GM21737 (cell line): ENCODE results near the gene DNAJB8.

Source experiments
- ATAC-seq: cut with Tn5 transposase; IDR thresholded peaks from one replicate; pipeline ENCODE4 v1.9.1; 2021; ENCODE audit warnings: mild to moderate bottlenecking, moderate library complexity; ENCODE audit not compliant: unreplicated experiment

Gene DNAJB8

GRCh38 chr3:128483657-128484403 lies 17.1 kb upstream of the DNAJB8 start:
- no peak for ATAC-seq

GRCh38 chr3:128482666-128483656 lies 16.3 kb upstream of the DNAJB8 start:
- no peak for ATAC-seq

DNA sequence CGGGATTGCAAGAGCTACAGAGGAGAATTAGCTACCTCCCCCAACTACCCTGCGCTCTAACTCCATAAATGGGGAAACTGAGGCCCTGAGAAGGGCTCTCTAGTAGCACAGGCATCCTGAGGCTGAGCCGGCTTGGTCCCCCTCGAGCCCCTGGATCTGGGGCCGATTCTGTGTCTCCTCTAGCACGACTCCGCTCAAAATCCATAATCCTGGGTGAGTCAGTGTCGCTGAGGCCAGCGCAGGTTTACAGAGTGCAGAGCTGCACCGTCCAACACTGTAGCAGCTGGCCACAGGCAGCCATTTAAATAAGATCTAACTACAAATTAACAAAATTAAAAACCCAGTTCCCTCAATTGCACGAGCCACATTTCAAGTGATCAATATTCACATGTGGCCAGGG lies 15.5 kb upstream of the DNAJB8 start:
- no peak for ATAC-seq

DNA sequence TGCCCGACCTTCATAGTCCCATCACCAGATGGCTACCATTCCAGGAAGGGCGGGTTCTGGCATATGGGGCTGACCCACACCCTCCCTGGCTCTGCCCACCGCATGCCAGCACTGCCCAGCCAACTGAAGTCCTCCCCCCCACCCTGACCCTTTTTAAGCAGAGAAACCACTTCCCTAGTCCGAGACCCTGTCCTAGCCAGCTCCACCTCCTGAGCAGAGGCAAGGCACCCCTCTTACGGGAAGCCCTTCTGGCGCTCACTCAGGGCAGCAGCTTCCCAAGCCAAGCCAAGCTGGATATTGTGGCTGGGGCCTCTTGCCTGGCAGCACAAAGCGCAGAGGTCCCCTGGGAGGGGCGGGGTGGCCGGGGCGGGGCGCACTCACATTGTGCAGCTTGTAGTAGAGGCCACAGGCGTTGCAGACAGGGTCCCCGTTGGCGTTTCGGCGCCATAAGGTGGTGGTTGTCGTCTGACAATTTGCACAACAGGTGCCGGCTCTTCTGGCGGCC lies 14.8 kb upstream of the DNAJB8 start:
- no peak for ATAC-seq

- ATAC-seq, result no peak
These were observed 14.2 kb upstream of the DNAJB8 start for GRCh38 chr3:128480717-128481437.

GRCh38 chr3:128480278-128480677 lies 13.6 kb upstream of the DNAJB8 start:
- no peak for ATAC-seq

DNA sequence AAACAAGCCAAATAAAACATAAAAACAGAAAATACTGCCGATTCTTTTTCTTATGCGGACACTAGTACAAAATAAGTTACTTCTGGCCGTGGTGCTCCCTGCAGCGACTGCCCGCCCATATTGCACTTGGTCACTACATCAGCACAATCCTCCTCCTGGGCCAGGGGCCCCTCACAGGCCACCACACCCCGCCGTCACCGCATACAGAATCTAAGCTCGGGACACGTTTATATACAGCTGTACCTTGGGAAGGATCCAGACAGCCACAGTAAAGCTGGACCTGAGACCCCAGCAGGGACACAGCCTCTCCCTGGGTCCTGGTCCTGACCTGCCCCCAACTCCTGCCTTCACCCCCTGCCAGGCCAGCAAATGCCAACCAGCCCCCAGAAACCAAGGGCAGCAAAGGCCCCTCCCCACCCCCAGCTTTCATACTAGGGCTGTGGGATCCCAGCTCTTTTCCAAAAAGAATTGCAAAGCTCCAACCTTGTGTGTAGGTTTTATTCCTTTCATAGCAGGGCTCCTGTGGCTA lies 12.9 kb upstream of the DNAJB8 start:
- no peak for ATAC-seq

DNA sequence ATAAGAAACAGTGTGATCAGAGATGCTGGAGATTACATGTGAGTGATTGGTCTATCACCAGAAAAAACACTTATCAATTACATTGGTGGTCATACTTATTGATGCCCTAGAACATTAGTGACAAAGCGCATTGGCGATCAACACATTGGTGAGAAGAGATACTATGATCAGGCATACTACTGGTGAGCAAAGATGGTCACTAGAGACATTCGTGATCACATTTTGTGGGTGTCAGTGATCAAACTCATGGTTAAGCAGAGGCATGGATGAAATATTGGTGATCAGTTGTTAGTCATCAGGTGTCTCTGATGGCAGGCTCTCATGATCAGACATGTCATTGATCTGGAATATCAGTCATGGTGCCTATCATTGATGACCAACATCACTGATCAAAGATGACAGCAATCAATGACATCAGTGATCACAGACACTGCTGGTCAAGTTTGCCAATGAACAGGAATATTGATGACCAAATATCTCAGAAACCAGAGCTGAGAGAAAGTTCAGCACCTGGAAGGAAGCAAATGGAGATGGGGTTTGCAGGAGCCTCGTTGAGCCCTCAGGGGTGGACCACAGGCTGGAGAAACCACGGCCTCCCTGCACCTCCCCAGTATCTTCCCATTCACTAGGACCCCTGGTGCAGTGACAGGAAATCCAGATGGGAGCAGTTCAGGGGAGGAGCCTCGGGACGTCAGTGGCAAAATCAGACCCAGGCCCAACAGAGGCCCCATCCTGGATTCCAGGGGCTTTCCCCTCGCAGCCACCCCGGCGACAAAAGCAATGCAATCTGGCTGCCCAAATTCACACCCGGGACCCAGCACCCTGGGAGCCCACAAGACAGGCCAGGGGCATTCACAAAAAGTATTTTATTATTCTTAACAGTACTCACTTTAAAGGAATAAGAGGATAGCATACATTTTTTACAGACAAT lies 12.2 kb upstream of the DNAJB8 start:
- no peak for ATAC-seq

GRCh38 chr3:128476659-128477058 lies 10.0 kb upstream of the DNAJB8 start:
- no peak for ATAC-seq

GRCh38 chr3:128475355-128475754 lies 8.7 kb upstream of the DNAJB8 start:
- no peak for ATAC-seq

GRCh38 chr3:128473737-128474136 lies 7.0 kb upstream of the DNAJB8 start:
- ATAC-seq, result no peak

DNA sequence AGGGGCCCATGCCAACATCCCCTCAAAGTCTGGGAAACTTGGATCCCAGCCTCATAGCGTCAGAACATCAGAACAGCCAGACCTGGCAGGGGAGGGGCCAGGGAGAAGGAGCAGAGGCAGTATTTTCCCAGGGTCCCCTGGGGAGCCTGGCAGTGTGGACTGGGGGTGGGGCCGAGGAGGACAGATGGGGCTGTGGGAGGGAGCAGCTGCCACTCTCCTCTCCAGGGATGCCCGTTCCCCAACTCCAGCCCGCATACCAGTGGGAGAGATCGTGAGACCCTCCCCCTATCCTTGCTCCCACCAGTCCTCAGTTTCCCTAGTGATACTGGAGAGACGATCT lies 6.5 kb upstream of the DNAJB8 start:
- no peak for ATAC-seq

DNA sequence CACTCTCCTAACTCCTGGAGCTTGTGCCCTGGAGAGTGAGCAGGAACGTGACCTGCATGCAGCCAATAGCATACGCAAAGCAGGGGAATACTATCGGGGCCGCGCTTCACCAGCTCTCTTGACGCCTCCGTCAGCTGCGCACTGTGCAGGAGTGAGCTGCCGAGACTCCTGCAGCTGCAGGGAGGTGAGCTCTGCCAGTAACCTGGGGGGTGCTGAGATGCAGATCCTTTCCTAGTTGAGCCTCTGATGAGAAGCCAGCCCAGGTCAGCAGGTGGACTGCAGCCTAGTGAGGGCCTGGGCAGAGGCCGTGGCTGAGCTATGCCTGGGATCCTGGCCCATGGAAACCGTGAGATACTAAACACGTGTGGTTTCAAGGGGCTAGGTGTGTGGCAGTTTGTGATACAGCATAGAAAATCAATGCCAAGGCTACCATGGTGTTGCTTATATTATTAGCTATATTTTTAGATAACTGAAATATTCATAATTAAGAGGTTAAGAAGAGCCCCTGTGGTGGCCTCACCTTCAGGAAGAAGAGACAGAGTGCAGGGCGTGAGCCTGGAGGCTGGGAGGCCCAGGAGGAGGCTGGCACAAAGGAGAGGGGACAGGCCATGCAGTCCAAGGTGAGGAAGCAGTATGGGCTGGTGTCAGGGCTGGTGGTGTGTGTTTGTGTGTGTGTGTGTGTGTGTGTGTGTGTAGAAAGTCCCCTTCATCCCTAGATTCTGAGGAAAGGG lies 5.9 kb upstream of the DNAJB8 start:
- no peak for ATAC-seq

DNA sequence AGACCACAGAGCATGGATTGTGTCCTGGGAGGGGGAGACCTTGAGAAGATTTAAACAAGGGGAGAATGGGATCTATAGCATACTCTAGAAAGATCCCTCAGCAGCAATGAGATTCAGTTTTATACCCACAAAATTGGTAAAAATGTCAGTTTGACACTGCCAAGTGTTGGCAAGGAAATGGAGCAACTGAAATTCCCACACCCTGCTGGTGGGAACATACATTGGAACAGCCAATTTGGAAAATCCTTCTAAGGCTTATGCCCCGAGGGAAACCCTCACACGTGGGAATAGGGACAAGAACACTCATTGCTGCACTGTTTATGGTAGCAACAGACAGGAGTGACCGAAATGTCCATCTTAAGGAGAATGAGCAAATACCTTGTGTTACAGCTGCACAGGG lies 5.0 kb upstream of the DNAJB8 start:
- ATAC-seq, result no peak

GRCh38 chr3:128471110-128471509 lies 4.4 kb upstream of the DNAJB8 start:
- ATAC-seq, result no peak

GRCh38 chr3:128470134-128470899 lies 3.6 kb upstream of the DNAJB8 start:
- ATAC-seq, result no peak

DNA sequence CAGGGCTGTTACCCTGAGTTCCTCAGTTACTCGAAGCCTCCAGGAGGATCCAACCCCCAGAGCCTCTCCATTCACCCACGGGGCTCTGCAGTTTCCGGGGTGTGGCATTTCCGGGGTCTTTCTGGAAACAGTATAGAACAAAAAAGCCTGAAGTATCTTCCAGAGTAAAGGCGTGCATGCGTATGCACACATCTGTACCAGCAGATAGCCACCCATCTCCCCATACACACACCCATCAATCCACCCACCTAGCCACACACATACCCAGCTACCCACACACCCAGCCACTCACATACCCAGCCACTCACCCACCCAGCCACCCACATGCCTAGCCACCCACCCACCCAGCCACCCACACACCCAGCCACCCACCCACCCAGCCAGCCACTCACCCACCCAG lies 2.9 kb upstream of the DNAJB8 start:
- ATAC-seq, result no peak

GRCh38 chr3:128468791-128469527 lies 2.3 kb upstream of the DNAJB8 start:
- ATAC-seq, result no peak
